ENCODE measurements around the gene PVALEF. TPM values are rescaled to one million over a fixed set of nuclear protein-coding genes. Genes with fewer than 3 reads are reported as not detected.

The PVALEF gene
- total RNA-seq, 3 donors from 2014 or later = not detected

DNA sequence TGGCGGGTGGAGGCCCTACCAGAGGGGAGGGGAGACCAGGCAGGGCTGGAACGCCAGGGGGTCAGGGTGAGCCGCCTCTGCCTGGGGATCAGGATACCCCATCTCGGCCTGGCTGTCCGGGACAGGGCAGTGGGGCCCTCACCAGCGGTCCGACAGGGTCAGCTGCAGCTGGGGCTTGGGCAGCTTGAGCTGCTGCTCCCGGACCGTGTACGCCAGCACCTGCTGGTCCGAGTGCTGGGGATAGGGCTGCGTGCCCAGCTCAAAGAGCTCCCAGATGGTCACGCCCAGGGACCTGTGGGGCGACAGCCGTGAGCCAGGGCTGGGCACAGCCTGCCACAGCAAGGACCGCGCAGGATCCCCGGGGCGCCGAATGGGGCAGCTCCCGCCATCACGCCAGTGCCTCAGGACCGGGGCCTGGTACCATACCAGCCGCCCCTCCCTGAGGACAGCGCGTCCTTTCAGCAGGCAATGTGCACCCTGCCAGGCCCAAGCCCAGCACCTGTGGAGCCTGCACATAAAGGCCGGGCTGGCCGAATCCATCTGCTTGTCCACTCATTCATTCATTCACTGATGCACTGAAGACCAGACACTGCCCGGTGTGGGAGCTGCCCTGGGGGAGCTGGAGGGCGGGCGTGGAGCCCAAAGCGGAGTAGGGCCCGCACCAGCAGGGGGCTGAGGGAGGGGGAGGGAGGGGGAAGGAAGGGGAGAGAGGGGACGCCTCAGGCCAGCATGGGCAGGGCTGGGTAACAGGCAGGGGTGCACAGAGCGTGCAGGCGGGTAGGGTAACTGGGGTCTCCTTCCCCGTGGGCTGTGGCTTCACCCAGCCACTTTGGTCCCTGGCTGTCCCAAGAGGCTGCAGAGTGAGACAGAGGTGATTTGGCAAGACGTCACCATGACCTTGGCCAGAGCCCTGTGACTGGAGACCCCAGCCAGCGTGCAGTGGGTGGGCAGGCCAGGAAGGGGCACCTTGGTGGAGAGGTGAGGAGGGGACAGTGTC lies 42.0 kb upstream of the PVALEF start:
- Histone ChIP-seq H3K4me1 (ENCODE audit: low read depth) (peaks cover 5% of the 10 kb centered on the region), H3K4me3 (no peak overlapping the region), H3K9me3 (no peaks in the 10 kb centered on the region), H3K36me3 (ENCODE audit: low read depth) (no peaks in the 10 kb centered on the region)
- intact Hi-C loops (cut with DNase I, micrococcal nuclease) = no loop called here
- TF ChIP-seq, protein P1, sequence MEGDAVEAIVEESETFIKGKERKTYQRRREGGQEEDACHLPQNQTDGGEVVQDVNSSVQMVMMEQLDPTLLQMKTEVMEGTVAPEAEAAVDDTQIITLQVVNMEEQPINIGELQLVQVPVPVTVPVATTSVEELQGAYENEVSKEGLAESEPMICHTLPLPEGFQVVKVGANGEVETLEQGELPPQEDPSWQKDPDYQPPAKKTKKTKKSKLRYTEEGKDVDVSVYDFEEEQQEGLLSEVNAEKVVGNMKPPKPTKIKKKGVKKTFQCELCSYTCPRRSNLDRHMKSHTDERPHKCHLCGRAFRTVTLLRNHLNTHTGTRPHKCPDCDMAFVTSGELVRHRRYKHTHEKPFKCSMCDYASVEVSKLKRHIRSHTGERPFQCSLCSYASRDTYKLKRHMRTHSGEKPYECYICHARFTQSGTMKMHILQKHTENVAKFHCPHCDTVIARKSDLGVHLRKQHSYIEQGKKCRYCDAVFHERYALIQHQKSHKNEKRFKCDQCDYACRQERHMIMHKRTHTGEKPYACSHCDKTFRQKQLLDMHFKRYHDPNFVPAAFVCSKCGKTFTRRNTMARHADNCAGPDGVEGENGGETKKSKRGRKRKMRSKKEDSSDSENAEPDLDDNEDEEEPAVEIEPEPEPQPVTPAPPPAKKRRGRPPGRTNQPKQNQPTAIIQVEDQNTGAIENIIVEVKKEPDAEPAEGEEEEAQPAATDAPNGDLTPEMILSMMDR (IDR thresholded peaks at IDR 0.05) = no peak
- no peak for ATAC-seq
- DNase-seq = no peak

- H3K36me3 ChIP-seq (ENCODE audit: low read depth) = no peaks in the 10 kb centered on the region
- TF ChIP-seq, protein P1 (IDR thresholded peaks at IDR 0.05) = no peak
- H3K4me1 ChIP-seq (ENCODE audit: low read depth) = peaks cover 2% of the 10 kb centered on the region
- no peak for ATAC-seq
- no peak for DNase-seq
- no peaks in the 10 kb centered on the region for H3K9me3 ChIP-seq
- no peak overlapping the region for H3K4me3 ChIP-seq
- intact Hi-C loops (cut with DNase I, micrococcal nuclease) = no loop called here
Observed at GRCh38 chr17:81124377-81124776, 40.9 kb upstream of the PVALEF start.

GRCh38 chr17:81125573-81126081 lies 39.7 kb upstream of the PVALEF start:
- Histone ChIP-seq H3K36me3 (ENCODE audit: low read depth) (no peaks in the 10 kb centered on the region), H3K4me3 (no peak overlapping the region), H3K4me1 (ENCODE audit: low read depth) (no peaks in the 10 kb centered on the region), H3K9me3 (no peaks in the 10 kb centered on the region)
- no peak for DNase-seq
- intact Hi-C loops (cut with DNase I, micrococcal nuclease) = no loop called here
- TF ChIP-seq, protein P1 (IDR thresholded peaks at IDR 0.05) = no peak
- ATAC-seq = no peak

- H3K9me3 ChIP-seq = no peaks in the 10 kb centered on the region
- ATAC-seq (no peak), DNase-seq (no peak)
- intact Hi-C loops (cut with DNase I, micrococcal nuclease) = no loop called here
- TF ChIP-seq, protein P1 (IDR thresholded peaks at IDR 0.05) = no peak
- no peak overlapping the region for H3K4me3 ChIP-seq
- H3K36me3 ChIP-seq (ENCODE audit: low read depth) = no peaks in the 10 kb centered on the region
- no peaks in the 10 kb centered on the region for H3K4me1 ChIP-seq (ENCODE audit: low read depth)
Observed at GRCh38 chr17:81126281-81127132, 38.8 kb upstream of the PVALEF start.

DNA sequence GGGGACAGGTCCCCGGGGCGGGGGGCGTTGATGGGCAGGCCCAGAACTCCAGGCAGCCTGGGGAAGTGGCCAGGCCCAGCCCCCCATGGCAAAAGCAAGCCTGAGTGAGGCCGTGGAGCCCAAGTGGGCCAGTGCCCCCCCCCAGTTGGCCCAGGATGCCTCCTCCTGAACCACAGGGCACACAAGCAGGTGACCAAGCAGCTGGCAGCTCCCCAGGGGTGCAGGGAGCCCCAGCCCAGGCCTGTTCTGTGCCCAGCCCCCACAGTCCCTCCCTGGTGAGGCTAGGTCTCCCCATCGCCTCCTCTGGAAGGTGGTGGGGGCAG lies 38.2 kb upstream of the PVALEF start:
- no peak overlapping the region for H3K4me3 ChIP-seq
- H3K4me1 ChIP-seq (ENCODE audit: low read depth) = peaks cover 3% of the 10 kb centered on the region
- ATAC-seq = no peak
- DNase-seq = no peak
- TF ChIP-seq, protein P1 (IDR thresholded peaks at IDR 0.05) = no peak
- H3K9me3 ChIP-seq = no peaks in the 10 kb centered on the region
- H3K36me3 ChIP-seq (ENCODE audit: low read depth) = no peaks in the 10 kb centered on the region
- intact Hi-C loops (cut with DNase I, micrococcal nuclease) = no loop called here
